NCI-H146 treated with DMSO at 0.1 percent for 48 hours (cell line): ENCODE measurements around the gene SH3D21.
A peak's percentile ranks its signal among the peaks of the same experiment; 100 is the strongest.

Experiments used
- DNase-seq: peaks from one replicate; lab custom pipeline; 2025; ENCODE audit not compliant: unreplicated experiment; lab: John Stamatoyannopoulos, UW

Gene SH3D21

DNA sequence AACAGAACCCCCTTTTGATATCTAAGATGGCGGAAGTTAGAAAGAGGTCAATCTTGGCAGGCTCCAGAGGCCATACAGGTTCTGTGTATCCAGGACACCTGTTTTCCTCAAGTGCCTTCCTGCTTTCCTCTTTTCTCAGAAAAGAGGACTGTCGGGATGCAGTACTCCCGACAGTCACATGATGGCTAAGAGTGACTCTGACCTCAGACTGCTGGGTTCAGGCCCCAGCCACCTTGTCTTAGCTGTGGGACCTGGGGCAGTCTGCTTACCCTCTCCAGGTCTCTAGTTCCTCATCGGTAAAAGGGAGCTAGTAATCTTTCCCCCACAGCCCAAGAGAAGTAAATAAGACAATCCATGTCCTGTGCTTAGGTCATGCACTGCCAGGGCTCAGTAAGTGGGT lies 49.6 kb downstream of the SH3D21 start:
- DNase-seq, result no peak

DNA sequence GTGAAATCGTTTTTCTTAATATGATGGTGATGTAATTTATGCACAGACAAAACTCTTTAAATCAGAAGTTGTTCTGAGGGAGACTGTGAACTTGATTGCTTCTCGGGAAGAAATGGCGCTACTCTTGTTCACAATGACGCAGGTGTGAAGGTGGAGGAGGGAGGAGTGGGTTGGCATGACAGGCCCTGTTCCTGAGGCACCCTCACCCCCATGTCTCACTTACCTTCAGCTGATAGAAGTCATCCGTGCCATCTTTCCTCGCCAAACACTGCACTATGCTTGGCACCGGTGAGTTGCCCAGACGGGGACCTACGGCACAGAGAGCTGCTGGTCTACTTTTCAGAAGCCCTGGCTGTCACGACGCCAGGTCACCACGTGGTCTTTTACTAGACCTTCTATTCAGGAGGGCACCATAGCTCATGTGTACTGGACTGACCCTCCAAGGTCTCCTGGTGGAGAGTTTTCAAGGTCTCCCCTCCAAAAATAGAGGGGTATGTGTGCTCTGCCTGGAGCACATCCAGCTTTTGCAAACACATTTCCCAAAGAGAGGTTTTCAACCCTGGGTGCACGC lies 52.4 kb downstream of the SH3D21 start:
- DNase-seq, result no peak

DNA sequence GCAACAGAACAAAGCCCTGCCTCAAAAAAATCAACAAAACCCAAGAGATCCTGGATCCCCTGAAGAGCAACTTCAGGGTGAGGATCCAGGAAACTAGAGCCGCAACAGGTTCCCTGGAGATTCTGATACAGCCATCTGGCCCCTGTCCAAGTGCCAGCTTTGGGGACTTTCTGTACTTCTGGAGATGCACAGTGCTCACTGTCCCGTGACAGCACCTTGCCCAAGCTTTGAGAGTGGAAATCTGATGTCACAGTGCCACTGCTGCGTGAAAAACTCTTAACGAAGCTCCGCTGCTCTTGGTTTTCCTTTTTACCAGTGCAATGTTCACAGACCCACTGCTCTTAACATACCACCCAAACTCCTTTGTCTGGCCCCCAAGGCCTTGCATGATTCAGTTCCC lies 53.2 kb downstream of the SH3D21 start:
- DNase-seq, result no peak

DNA sequence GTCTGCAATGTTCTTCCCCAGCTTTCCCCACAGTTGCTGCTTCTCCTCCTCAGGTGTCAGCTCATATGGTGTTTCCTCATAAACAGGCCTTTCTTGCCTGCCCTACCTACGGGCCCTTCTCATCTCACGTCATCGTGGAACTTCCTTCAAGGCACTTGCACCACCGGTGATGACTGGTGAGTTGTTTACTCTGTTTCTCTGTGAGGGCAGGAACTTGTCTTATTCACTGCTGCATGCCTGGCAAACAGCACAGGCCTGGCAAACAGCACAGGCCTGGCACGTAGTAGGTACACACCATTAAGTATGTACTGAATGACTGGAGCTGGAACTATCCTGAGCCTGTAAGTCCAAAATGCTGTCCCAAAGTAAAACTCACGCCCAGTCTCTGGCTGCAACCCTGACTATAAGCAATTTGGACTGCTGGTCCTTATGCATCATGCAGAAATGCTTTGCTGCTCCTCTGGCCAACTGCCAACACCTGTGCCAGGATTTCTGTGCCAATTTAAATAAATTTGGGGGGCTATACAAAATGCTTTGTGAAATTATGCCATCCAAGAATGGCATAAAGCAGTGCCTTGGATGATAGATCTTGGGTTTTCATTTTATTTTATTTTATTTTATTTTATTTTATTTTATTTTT lies 53.9 kb downstream of the SH3D21 start:
- no peak for DNase-seq

- no peak for DNase-seq
These were observed 59.2 kb downstream of the SH3D21 start for GRCh38 chr1:36365381-36365780.

- no peak for DNase-seq
These were observed 60.0 kb downstream of the SH3D21 start for GRCh38 chr1:36366091-36366661.

- DNase-seq, result no peak
These were observed 60.9 kb downstream of the SH3D21 start for GRCh38 chr1:36367066-36367465.

- no peak for DNase-seq
These were observed 61.6 kb downstream of the SH3D21 start for GRCh38 chr1:36367798-36368197.

- DNase-seq, result peak; percentile 19
These were observed 63.1 kb downstream of the SH3D21 start for GRCh38 chr1:36369061-36369861.
